K562 (cell line): Measurements from ENCODE around the gene SLC1A2. TPM values are rescaled to one million over a fixed set of nuclear protein-coding genes. Genes with fewer than 3 reads are reported as not detected.

Source experiments
- ATAC-seq: fragments of 200-7000 bp; cut with Tn5 transposase; 3 replicates; pipeline ENCODE4 v1.9.1; 2020; ENCODE audit warnings: moderate library complexity
- BruUV-seq: library from RNA; stranded (reverse); fragments of 400-500 nt; replicated peaks from 2 replicates; lab custom pipeline; 2021; lab: Mats Ljungman, UMichigan
- CTCF ChIA-PET: fragments of 300-600 bp; formaldehyde crosslinking; extraction: SDS; loops from one replicate; lab custom pipeline; 2021; ENCODE audit warnings: low intra/inter-chr PET ratio; lab: Yijun Ruan, JAX
- POLR2A ChIA-PET: fragments of 300-600, 350-650 bp; sonication (Branson Sonifier 250); formaldehyde crosslinking; extraction: SDS; loops from one replicate; lab custom pipeline; 2021; ENCODE audit warnings: antibody characterized with exemption, inconsistent platforms; lab: Yijun Ruan, JAX
- DNase-seq, 4 experiments: peaks; one replicate each; pipeline versions ENCODE4 v3.0.0 to v3.0.0-alpha.2; 2011 to 2018; ENCODE audit warnings: low spot score in 3 of 4, mixed read lengths in 3 of 4; ENCODE audit errors: extremely low read depth in 1 of 4
- FAIRE-seq: peaks from 2 replicates; lab custom pipeline; 2011; peaks lifted over from hg19 to GRCh38; lab: Jason Lieb, UNC
- H2AFZ ChIP-seq: 2 replicates; pipeline ENCODE4 v1.6.0; 2011; ENCODE audit warnings: low read depth, low read length, control low read depth, inconsistent platforms
- H3K27ac ChIP-seq: fragments of 200-600 bp; 3 replicates; pipeline ENCODE4 v1.8.0; 2011; ENCODE audit warnings: low read depth, mild to moderate bottlenecking, control low read depth, inconsistent platforms, low read length, moderate library complexity, mixed read lengths; ENCODE audit errors: extremely low read depth
- H3K27me3 ChIP-seq, 2 experiments: fragments of 300-600 bp in 1 of 2; 2 replicates in 1 of 2; 3 replicates in 1 of 2; pipeline versions ENCODE4 v1.6.0 to v1.8.0; 2011; ENCODE audit warnings: inconsistent platforms in 2 of 2, low read length in 2 of 2, mild to moderate bottlenecking in 1 of 2, mixed read lengths in 1 of 2, moderate library complexity in 1 of 2; ENCODE audit not compliant: control insufficient read depth in 2 of 2, insufficient read depth in 2 of 2
- H3K36me3 ChIP-seq: fragments of 300-600 bp; 3 replicates; pipeline ENCODE4 v1.8.0; 2011; ENCODE audit warnings: mild to moderate bottlenecking, low read length, inconsistent platforms; ENCODE audit not compliant: control insufficient read depth, insufficient read depth
- H3K4me1 ChIP-seq, 2 experiments: fragments of 200-600 bp in 1 of 2; replicated peaks in 1 of 2; 2 replicates in 1 of 2; 3 replicates in 1 of 2; pipeline versions ENCODE4 v1.5.1 to v1.8.0; 2011; ENCODE audit warnings: inconsistent platforms in 2 of 2, low read length in 2 of 2, mild to moderate bottlenecking in 1 of 2, mixed read lengths in 1 of 2, moderate library complexity in 1 of 2; ENCODE audit not compliant: control insufficient read depth in 2 of 2, insufficient read depth in 2 of 2
- H3K4me2 ChIP-seq: 2 replicates; pipeline ENCODE4 v1.6.1; 2011; ENCODE audit warnings: low read length, control low read depth, inconsistent platforms, mixed read lengths; ENCODE audit not compliant: insufficient read depth
- H3K4me3 ChIP-seq: fragments of 200-600 bp; sonication (generic), shearing (Covaris generic); 2 replicates; pipeline ENCODE4 v1.5.1; 2016; ENCODE audit warnings: control low read depth, inconsistent platforms
- H3K79me2 ChIP-seq: fragments of 200-600 bp; 3 replicates; pipeline ENCODE4 v1.8.0; 2011; ENCODE audit warnings: low read length, inconsistent platforms; ENCODE audit not compliant: control insufficient read depth, insufficient read depth
- H3K9ac ChIP-seq, 2 experiments: 2 replicates each; pipeline versions ENCODE4 v1.6.0 to v1.6.1; 2011; ENCODE audit warnings: low read depth in 2 of 2, low read length in 2 of 2, control low read depth in 1 of 2, inconsistent platforms in 1 of 2, mild to moderate bottlenecking in 1 of 2, mixed read lengths in 1 of 2; ENCODE audit not compliant: insufficient read depth in 1 of 2
- H3K9me1 ChIP-seq: one replicate; pipeline ENCODE4 v1.6.0; 2011; ENCODE audit warnings: inconsistent platforms, mild to moderate bottlenecking, low read length, moderate library complexity; ENCODE audit not compliant: control insufficient read depth, insufficient read depth
- H3K9me3 ChIP-seq: replicated peaks from 2 replicates; pipeline ENCODE4 v1.5.1; 2011; ENCODE audit warnings: low read depth, low read length, inconsistent platforms; ENCODE audit not compliant: control insufficient read depth, insufficient read depth
- H4K20me1 ChIP-seq: replicated peaks from 2 replicates; pipeline ENCODE4 v1.6.1; 2011; ENCODE audit warnings: low read length, inconsistent platforms, mixed read lengths; ENCODE audit not compliant: control insufficient read depth, insufficient read depth
- ATF4 ChIP-seq: fragments of 450-650 bp; formaldehyde crosslinking; IDR thresholded peaks from 2 replicates; pipeline ENCODE4 v1.4.0; 2022; ENCODE audit warnings: mild to moderate bottlenecking, moderate library complexity
- BRD4 ChIP-seq: fragments of 200-600 bp; sonication (generic); IDR thresholded peaks from 2 replicates; pipeline ENCODE4 v1.6.1; 2017; ENCODE audit warnings: inconsistent platforms
- CBX8 ChIP-seq: fragments of 200-600 bp; sonication (generic); IDR thresholded peaks from 2 replicates; pipeline ENCODE4 v1.6.1; 2012; ENCODE audit warnings: borderline replicate concordance, mixed run types, low read depth, mild to moderate bottlenecking, moderate library complexity, mixed read lengths, low read length, control low read depth, inconsistent platforms; ENCODE audit not compliant: poor library complexity, severe bottlenecking; ENCODE audit errors: extremely low read depth
- CHD4 ChIP-seq: fragments of 200-600 bp; sonication (generic); IDR thresholded peaks from 3 replicates; pipeline ENCODE4 v1.6.1; 2012; ENCODE audit warnings: low read depth, mild to moderate bottlenecking, mixed read lengths, low read length, inconsistent platforms; ENCODE audit not compliant: insufficient read depth, insufficient replicate concordance, poor library complexity, severe bottlenecking
- KDM1A ChIP-seq, 2 experiments: fragments of 450-650 bp; IDR thresholded peaks; 2 replicates each; pipeline ENCODE4 v1.6.1; 2016; ENCODE audit warnings: mild to moderate bottlenecking in 2 of 2
- MEF2A ChIP-seq: IDR thresholded peaks from 2 replicates; pipeline ENCODE4 v1.6.1; 2011; ENCODE audit warnings: low read depth, mild to moderate bottlenecking, low read length, moderate library complexity; ENCODE audit not compliant: control insufficient read depth
- NCOA2 ChIP-seq, 2 experiments: fragments of 450-650 bp; IDR thresholded peaks; 2 replicates each; pipeline ENCODE4 v1.6.1; 2018; ENCODE audit warnings: mild to moderate bottlenecking in 2 of 2, moderate library complexity in 1 of 2; ENCODE audit not compliant: partially characterized antibody in 2 of 2
- NRF1 ChIP-seq, 2 experiments: fragments of 450-650 bp; IDR thresholded peaks in 1 of 2; conservative IDR thresholded peaks in 1 of 2; 2 replicates each; pipeline ENCODE4 v1.6.1; 2014; ENCODE audit warnings: mild to moderate bottlenecking in 2 of 2
- PRMT5 ChIP-seq: sonication (generic); formaldehyde crosslinking; IDR thresholded peaks from 2 replicates; pipeline ENCODE4 v1.5.0; 2020; ENCODE audit warnings: missing genetic modification reagents
- SAFB ChIP-seq: fragments of 200-400 bp; formaldehyde crosslinking; IDR thresholded peaks from 2 replicates; pipeline ENCODE4 v1.6.1; 2017; ENCODE audit warnings: low read depth, low read length, borderline replicate concordance
- SRSF1 ChIP-seq: fragments of 200-400 bp; formaldehyde crosslinking; IDR thresholded peaks from 2 replicates; pipeline ENCODE4 v1.6.1; 2017; ENCODE audit warnings: mild to moderate bottlenecking, low read depth, low read length, moderate library complexity
- TAF7 ChIP-seq: fragments of 450-650 bp; IDR thresholded peaks from 2 replicates; pipeline ENCODE4 v1.6.1; 2016; ENCODE audit warnings: missing genetic modification characterization, missing compliant biosample characterization
- TEAD1 ChIP-seq, 2 experiments: fragments of 450-650 bp in 1 of 2; sonication (generic) in 1 of 2; formaldehyde crosslinking; IDR thresholded peaks; 2 replicates each; pipeline versions ENCODE4 v1.4.0 to v1.8.0; 2020 to 2022; ENCODE audit warnings: mild to moderate bottlenecking in 2 of 2, missing genetic modification reagents in 1 of 2
- ZNF23 ChIP-seq: fragments of 250-450 bp; sonication (Bioruptor Pico); IDR thresholded peaks from 2 replicates; pipeline ENCODE4 v1.4.0; 2020; ENCODE audit warnings: mild to moderate bottlenecking
- WGBS: fragments of 100-300 bp; shearing (Covaris generic); methylation state at CpG from one replicate; pipeline ENCODE4 v1.1.6; 2016; ENCODE audit warnings: low coverage, mixed read lengths; ENCODE audit not compliant: insufficient coverage; ENCODE audit errors: missing lambda C conversion rate; 5-methylcytosine and 5-hydroxymethylcytosine counted together
- in situ Hi-C: fragments of 300-500 bp; cut with MboI; formaldehyde crosslinking; loops from 4 replicates; pipeline ENCODE4 v1.15.0; 2018; ENCODE audit warnings: inconsistent platforms, mixed read lengths
- intact Hi-C: fragments of 100-400 bp; cut with micrococcal nuclease; formaldehyde crosslinking; loops from 2 replicates; pipeline ENCODE4 v1.14.2; 2022
- polyA plus RNA-seq, 8 experiments: library from polyadenylated mRNA; depleted of rRNA in 4 of 8; stranded (reverse) in 5 of 8; unstranded in 3 of 8; fragments of >200 nt; fragmentation: Nextera tagmentation in 2 of 8; fragmentation: Illumina TruSeq in 1 of 8; extraction: Ambion mirVana in 2 of 8; extraction: Trizol in 1 of 8; gene quantifications; 2 replicates each; pipeline versions ENCODE4 v1.2.1 to v1.2.3, GENCODE V29; 2011 to 2014; ENCODE audit warnings: inconsistent platforms in 1 of 8, missing spikeins in 1 of 8
- total RNA-seq, 7 experiments: library from RNA; depleted of rRNA in 6 of 7; stranded (reverse); fragments of >200 nt in 6 of 7; fragmentation: Illumina TruSeq in 2 of 7; extraction: Trizol in 2 of 7; gene quantifications; 2 replicates each; pipeline versions ENCODE4 v1.2.1 to v1.2.3, GENCODE V29; 2011 to 2021; ENCODE audit warnings: low replicate concordance in 1 of 7
- TF ChIP-seq, protein P1 (sequence below): fragments of 250-450 bp; sonication (Bioruptor Pico); IDR thresholded peaks from 2 replicates; pipeline ENCODE4 v1.5.0; 2021; ENCODE audit warnings: mild to moderate bottlenecking, moderate library complexity
- TF ChIP-seq, protein P2 (sequence below): fragments of 450-650 bp; formaldehyde crosslinking; conservative IDR thresholded peaks from 2 replicates; pipeline ENCODE4 v1.4.0; 2022; ENCODE audit warnings: mild to moderate bottlenecking, missing genetic modification characterization

Gene SLC1A2
- total and polyA plus RNA-seq, 9 of the 15 experiments (the other 6 are each of a cell fraction or from before 2014, with no cell fraction given), result 0.03 to 0.07 (median 0.04) TPM; not detected in 5

- CTCF ChIA-PET, result no interaction called here
- Histone ChIP-seq H3K9ac (no peak overlapping the region), H3K4me1 (peaks cover 0 to 32% of the 10 kb centered on the region in 2 experiments; a peak in 3 of 5 replicates), H3K9me3 (no peaks in the 10 kb centered on the region), H3K79me2 (no peaks in the 10 kb centered on the region), H3K9me1 (no peaks in the 10 kb centered on the region), H3K36me3 (no peaks in the 10 kb centered on the region), H2AFZ (no peak overlapping the region), H3K4me3 (no peak overlapping the region), H4K20me1 (no peaks in the 10 kb centered on the region), H3K4me2 (no peak overlapping the region), H3K27ac (no peak overlapping the region), H3K27me3 (no peaks in the 10 kb centered on the region)
- DNase-seq (no peak), ATAC-seq (no peak), FAIRE-seq (no peak)
- intact Hi-C loops, result no loop called here
- WGBS, result 12% methylated on average over 10 of the region's 10 CpGs
- POLR2A ChIA-PET, result interaction anchor here (1.3 kb wide), 1 partner anchor 20 kb away, joined by 3 read pairs; no protein-coding TSS in a partner anchor
- BruUV-seq, result no TSS peak
- in situ Hi-C loops, result no loop called here
- no peak for TF ChIP-seq ZNF23 (CRISPR knock-in tag)
- TF ChIP-seq, protein P1, sequence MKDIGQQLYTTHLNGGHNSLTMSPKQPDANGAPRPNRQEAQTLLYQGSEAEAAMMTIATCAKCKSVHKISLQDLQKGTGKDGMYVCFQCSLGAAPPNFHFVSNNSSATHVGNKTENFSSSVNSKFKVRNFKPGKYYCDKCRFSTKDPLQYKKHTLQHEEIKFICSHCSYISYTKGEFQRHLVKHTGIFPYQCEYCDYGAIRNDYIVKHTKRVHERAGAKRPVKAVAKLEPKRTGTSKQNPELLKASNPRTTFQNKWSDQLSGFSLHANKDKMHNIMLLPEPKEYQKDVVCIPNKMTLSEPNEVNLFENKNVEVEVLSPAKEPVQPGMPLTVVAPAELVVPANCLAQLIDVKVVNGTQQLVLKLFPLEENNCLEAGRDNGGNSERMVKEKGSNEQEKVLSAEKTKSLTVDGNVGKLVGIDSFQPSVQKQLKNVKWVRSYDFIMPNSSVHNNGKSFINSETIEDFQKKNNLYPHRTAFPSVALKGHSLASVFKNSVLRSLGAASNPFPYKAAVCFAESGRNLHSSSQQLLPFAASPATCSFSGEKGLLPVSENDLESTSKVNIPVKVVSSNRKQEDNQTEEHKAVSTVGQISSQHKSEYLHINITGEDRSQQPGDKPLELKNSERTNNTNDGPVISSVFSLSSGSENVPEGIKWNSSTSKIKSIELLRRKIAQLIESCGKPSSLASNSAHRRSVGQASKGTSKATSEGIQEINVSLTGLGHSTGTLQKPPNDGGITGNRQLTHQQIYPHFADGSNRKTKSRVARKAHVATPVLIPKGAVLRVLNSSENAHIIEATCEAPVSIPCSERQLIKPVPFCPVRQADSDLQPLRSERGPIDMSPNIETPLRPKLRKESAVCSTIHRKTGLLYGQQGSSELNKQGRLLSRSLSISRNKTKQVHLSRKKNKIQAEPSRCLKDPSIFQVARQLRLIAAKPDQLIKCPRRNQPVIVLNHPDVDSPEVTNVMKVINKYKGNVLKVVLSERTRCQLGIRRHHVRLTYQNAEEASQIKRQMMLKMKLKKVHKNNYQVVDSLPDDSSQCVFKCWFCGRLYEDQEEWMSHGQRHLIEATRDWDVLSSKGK (CRISPR knock-in tag), result no peak
- TF ChIP-seq KDM1A (IDR thresholded peaks at IDR 0.05), result no peak
- TF ChIP-seq NCOA2 (IDR thresholded peaks at IDR 0.05; ENCODE audit: partially characterized antibody in 2 of 2), result no peak
- TF ChIP-seq CHD4, result no peak
- TF ChIP-seq SRSF1, result no peak
- no peak for TF ChIP-seq PRMT5 (CRISPR knock-in tag)
- no peak for TF ChIP-seq TAF7 (tag)
- no peak for TF ChIP-seq NRF1 (conservative IDR thresholded peaks at IDR 0.05 in 1 of 2, IDR thresholded peaks at IDR 0.05 in 1 of 2)
- no peak for TF ChIP-seq BRD4
- TF ChIP-seq CBX8, result no peak
- no peak for TF ChIP-seq MEF2A
- no peak for TF ChIP-seq SAFB
- TF ChIP-seq TEAD1 (CRISPR knock-in tag; IDR thresholded peaks at IDR 0.05), result no peak
- no peak for TF ChIP-seq ATF4 (CRISPR knock-in tag)
- TF ChIP-seq, protein P2, sequence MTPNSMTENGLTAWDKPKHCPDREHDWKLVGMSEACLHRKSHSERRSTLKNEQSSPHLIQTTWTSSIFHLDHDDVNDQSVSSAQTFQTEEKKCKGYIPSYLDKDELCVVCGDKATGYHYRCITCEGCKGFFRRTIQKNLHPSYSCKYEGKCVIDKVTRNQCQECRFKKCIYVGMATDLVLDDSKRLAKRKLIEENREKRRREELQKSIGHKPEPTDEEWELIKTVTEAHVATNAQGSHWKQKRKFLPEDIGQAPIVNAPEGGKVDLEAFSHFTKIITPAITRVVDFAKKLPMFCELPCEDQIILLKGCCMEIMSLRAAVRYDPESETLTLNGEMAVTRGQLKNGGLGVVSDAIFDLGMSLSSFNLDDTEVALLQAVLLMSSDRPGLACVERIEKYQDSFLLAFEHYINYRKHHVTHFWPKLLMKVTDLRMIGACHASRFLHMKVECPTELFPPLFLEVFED (CRISPR knock-in tag), result no peak
These were observed 70.3 kb downstream of the SLC1A2 start for GRCh38 chr11:35348898-35349687.
